ENCODE results near the gene PRORP. TPM values are rescaled to one million over a fixed set of nuclear protein-coding genes. Genes with fewer than 3 reads are reported as not detected.
A peak's percentile ranks its signal among the peaks of the same experiment; 100 is the strongest.

The PRORP gene
- total and polyA plus RNA-seq, 2 of the 13 experiments (the other 11 are each of a cell fraction or from before 2014, with no cell fraction given) = 48.9 to 88.7 TPM

DNA sequence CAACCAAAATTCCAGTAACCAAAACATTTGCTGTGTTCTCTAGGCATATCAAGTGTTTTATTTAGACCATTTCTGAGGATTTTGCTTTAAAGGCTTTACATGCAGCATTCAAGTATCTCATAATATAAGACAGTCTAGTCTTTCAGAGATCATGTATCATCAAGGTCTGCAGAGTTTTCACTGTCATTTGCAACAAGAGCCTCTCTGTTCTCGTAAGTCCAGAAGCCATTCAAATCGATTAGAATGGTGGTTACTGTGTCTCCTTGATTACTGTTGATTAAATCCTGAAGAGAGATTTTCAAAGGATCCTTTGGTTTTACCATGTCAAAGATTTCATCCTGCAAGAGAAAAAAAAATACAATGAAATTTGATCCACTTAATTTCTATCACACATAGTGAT lies 36.9 kb upstream of the PRORP start:
- ATAC-seq = no peak

More for the DNA sequence above, 36.9 kb upstream of the PRORP start:
- ChIA-PET POLR2A (no interaction called here), CTCF (ENCODE audit: low intra/inter-chr PET ratio, low total read pairs) (no interaction called here)
- Histone ChIP-seq H2AFZ (ENCODE audit: low read length) (no peak overlapping the region), H3K9ac (ENCODE audit: insufficient read depth, low read depth, low read length) (no peak overlapping the region), H3K27ac (ENCODE audit: extremely low read length, insufficient read depth, low read length) (no peak overlapping the region), H3K4me1 (ENCODE audit: insufficient read depth, low read length) (no peaks in the 10 kb centered on the region), H3K79me2 (ENCODE audit: insufficient read depth, low read length) (no peaks in the 10 kb centered on the region), H3K9me3 (ENCODE audit: low read length) (no peaks in the 10 kb centered on the region), H3K4me2 (ENCODE audit: low read depth, low read length) (no peak overlapping the region), H3K27me3 (ENCODE audit: control insufficient read depth in 1 of 2, insufficient read depth in 2 of 2, low read length in 2 of 2) (no peaks in the 10 kb centered on the region), H4K20me1 (ENCODE audit: insufficient read depth, low read length) (no peaks in the 10 kb centered on the region), H3K4me3 (replicated peaks in 1 of 3; ENCODE audit: insufficient read depth in 1 of 3, low read depth in 2 of 3, low read length in 3 of 3) (no peak overlapping the region), H3K36me3 (replicated peaks in 1 of 2; ENCODE audit: control insufficient read depth in 1 of 2, insufficient read depth in 2 of 2, low read length in 2 of 2) (peaks cover 6 to 53% of the 10 kb centered on the region in 2 experiments)
- intact Hi-C loops (cut with micrococcal nuclease; ENCODE audit: unreplicated experiment) = no loop called here
- TF ChIP-seq SMARCE1 (IDR thresholded peaks at IDR 0.05; ENCODE audit: borderline replicate concordance) (0 out of 2 replicates have a peak, but pooled peaks have one; percentile 5), ZFP90 (CRISPR knock-in tag; IDR thresholded peaks at IDR 0.05; ENCODE audit: borderline replicate concordance) (no peak), ZNF282 (IDR thresholded peaks at IDR 0.05; ENCODE audit: partially characterized antibody) (no peak)
- TF ChIP-seq, protein P1, sequence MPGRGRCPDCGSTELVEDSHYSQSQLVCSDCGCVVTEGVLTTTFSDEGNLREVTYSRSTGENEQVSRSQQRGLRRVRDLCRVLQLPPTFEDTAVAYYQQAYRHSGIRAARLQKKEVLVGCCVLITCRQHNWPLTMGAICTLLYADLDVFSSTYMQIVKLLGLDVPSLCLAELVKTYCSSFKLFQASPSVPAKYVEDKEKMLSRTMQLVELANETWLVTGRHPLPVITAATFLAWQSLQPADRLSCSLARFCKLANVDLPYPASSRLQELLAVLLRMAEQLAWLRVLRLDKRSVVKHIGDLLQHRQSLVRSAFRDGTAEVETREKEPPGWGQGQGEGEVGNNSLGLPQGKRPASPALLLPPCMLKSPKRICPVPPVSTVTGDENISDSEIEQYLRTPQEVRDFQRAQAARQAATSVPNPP (CRISPR knock-in tag; IDR thresholded peaks at IDR 0.05) = peak; percentile 31; the same call in 1 of the 2 replicates
- TF ChIP-seq, protein P2, sequence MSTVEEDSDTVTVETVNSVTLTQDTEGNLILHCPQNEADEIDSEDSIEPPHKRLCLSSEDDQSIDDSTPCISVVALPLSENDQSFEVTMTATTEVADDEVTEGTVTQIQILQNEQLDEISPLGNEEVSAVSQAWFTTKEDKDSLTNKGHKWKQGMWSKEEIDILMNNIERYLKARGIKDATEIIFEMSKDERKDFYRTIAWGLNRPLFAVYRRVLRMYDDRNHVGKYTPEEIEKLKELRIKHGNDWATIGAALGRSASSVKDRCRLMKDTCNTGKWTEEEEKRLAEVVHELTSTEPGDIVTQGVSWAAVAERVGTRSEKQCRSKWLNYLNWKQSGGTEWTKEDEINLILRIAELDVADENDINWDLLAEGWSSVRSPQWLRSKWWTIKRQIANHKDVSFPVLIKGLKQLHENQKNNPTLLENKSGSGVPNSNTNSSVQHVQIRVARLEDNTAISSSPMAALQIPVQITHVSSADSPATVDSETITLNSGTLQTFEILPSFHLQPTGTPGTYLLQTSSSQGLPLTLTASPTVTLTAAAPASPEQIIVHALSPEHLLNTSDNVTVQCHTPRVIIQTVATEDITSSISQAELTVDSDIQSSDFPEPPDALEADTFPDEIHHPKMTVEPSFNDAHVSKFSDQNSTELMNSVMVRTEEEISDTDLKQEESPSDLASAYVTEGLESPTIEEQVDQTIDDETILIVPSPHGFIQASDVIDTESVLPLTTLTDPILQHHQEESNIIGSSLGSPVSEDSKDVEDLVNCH (CRISPR knock-in tag; IDR thresholded peaks at IDR 0.05) = no peak
- WGBS (ENCODE audit: low lambda C conversion rate) = 81% methylated on average over 2 of the region's 2 CpGs
- DNase-seq (ENCODE audit: low spot score) = no peak
- BruUV-seq (replicated peaks) = no TSS peak
- FAIRE-seq = no peak
- in situ Hi-C loops (cut with HindIII; ENCODE audit: extremely low pct_ligation_motif_present, low pct_unique_long_range_greater_than_20kb) = no loop called here

Measured in HepG2 (cell line).